CD1c-positive myeloid dendritic cell (primary cell): ENCODE results near the gene MEF2A.

Experiments
- DNase-seq: peaks from one replicate; pipeline ENCODE4 v3.0.0-alpha.2; 2016; ENCODE audit errors: extremely low spot score

MEF2A gene

GRCh38 chr15:99764522-99764921, 198.7 kb downstream of the MEF2A start:
- DNase-seq, result no peak
